ENCODE data around the gene PSORS1C2.

PSORS1C2 gene

DNA sequence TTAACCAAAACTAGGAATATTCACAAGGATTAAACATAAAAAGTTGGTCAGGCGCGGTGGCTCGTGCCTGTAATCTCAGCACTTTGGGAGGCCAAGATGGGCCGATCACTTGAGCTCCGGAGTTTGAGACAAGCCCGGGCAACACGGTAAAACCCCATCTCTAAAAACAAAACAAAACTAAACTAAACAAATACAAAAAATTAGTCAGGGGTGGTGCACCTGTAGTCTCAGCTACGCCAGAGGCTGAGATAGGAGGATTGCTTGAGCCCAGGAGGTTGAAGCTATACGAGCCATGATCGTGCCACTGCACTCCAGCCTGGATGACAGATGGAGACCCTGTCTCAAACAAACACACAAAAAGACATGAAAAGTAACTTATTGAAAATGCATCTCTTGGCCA lies 3.2 kb downstream of the PSORS1C2 start:
- no peak for DNase-seq

DNA sequence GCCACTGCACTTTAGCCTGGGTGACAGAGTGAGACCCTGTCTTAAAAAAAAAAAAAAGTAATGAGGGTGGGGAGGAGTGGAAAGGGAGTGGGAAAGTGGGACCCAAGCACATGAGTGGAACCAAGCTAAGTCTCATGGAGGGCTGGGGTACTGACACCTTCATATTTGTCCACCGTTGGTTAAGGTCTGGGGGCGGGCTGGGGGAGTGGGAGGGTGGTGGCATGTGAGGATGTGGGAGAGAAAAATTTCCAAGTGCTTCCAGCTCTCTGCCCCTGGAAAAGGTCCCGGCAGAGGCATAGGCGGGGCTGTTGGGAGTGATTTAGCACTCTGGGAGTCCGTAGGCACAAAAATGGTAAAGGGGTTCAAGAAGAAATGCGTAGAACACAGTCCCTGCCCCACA lies 6.1 kb downstream of the PSORS1C2 start:
- no peak for DNase-seq

- no peak for DNase-seq
These were observed 7.3 kb downstream of the PSORS1C2 start for GRCh38 chr6:31131595-31131994.

DNA sequence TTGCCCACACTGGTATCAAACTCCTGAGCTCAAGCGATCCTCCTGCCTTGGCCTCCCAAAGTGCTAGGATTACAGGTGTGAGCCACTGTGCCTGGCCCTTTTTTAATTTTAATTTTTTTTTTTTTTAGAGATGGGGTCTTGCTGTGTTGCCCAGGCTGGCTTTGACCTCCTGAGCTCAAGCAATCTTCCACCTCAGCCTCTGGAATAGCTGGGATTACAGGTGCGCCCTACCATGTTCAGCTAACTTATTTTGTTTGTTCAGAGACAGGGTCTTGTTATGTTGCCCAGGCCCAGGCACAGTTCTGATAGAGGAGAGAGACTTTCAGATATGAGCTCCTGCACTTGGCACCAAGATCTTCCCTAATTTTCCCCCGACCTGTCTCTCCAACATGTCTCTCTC lies 8.1 kb downstream of the PSORS1C2 start:
- DNase-seq: no peak

DNA sequence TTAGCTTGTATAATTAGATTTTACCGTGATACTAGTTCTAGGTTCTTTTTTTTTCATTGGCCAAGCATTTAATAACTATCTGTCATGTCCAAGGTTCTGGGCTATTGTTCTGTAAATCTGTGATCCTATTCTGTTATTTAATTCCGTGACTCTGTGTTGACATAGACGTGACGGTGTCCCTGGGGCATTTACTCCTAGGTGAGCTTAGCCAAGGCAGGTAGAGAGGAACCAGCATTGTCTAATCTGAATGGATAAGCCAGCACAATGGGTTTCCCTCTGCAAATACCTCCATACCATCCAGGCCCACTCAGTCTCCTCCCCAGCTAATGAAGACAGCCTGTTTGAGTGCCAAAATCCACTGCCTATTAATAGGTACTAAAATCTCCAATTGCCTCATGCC lies 9.7 kb downstream of the PSORS1C2 start:
- no peak for DNase-seq

- DNase-seq: peak; percentile 59
These were observed 10.7 kb downstream of the PSORS1C2 start for GRCh38 chr6:31128093-31128676.

GRCh38 chr6:31126396-31127175 lies 12.3 kb downstream of the PSORS1C2 start:
- DNase-seq: no peak

DNA sequence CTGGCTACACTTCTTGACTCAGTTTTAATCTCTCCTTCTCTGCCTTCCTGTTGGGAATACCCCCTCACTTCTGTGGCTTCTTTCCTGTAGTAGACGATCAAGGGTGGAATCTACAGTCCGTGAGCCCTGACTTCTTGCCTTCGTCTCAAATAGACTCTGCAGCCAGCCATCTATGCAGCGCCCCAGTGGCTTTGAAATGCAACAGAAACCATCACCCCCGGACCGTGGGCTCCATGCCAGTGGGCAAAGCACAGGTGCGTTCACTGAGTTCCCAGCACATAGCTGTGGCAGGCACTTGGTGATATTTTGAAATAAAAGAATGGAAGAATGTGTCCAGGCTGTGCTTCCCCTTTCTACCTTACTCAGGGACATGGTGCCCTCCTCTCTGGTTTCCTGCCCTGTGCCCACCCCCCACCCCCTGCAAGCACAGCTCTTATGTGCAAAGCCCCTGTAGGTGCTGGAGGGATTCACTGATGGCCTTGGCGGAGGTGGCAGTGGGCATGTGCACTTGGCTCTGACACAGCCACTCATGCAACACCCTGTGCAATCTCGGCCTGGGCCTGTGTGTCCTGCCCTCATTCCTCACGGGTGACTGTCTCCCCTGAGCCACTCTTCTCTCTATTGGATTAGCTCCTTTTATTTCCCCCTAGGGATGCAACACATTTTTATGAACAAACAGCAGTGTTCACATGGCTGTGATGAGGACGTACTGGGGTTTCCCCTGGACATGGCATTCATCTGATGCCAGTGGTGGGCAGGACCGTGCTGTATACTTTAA lies 13.1 kb downstream of the PSORS1C2 start:
- DNase-seq: no peak

- DNase-seq: no peak
These were observed 13.7 kb downstream of the PSORS1C2 start for GRCh38 chr6:31125162-31125561.

DNA sequence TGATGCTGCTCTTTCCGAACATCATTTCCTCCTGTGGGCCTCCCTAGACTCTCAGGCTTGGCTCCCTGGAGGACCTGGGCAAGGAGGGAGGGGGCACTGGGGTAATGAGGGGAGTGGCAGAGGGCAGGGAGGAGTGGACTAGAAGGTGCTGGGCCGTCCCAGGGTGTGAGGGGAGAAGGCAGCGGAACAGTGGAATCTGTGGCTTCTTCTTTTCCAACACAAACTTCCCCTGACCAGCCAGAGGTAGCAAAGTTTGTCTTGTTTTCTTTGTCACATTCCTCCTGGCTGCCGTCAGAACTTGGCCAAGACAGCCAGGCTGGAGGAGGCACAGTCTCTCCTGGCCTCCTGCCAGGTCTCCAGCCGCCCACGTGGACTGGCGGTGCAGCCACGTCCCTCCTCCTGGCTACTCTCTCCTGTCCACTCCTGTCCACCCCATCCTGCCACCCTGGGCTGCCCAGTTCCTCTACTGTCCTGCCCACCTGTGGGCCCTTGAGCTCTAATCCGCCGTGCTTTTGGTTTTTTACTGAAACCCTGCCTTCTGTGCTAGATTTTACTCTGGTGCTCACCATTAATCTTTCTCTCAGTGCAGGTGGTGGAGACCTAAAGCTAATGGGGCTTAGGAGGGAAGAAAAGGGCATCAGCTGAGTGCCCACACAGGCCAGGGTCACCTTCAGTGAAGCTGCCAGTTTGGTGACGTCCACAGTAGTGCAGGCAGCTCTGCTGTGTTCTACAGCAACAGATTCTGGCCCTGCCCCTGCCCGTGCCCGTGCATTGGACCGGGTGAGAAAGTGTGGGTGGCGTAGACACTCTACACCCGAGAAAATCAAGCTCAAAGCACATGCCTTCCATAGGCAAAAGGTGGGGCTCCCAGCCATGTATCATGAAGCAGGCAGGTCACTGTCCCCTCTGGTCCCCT lies 15.8 kb downstream of the PSORS1C2 start:
- no peak for DNase-seq

DNA sequence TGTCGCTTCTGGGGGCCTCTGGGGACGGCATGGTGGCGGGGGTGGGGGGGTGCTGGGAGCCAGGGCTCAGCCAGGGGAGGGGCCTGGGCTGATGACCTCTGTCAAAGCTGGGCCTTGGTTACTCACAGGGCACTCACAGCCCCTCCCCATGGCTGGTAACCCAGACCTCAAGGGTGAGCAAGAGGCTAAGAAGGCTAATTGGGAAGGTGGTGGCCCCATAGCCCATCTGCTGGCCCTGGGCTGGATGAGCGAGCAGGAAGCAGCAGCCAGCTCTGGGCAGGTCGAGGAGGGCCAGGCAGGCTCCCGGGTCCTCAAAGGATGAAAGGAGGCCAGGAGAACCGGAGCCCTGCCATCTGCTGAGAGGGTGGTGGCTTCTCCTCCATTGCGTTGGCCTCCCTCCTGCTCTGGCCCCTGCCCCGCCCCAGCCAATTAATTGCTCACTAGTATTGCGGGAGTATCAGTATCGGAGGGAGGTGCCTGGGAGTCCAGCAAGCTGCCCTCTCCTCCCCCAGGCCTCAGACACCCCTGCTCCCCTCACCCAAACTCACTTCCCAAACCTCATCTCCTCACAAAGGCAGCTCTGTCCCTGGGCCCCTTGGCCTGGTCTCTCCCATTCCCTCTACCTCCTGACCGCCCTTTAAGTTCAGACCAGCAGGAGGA lies 17.6 kb downstream of the PSORS1C2 start:
- DNase-seq: no peak

DNA sequence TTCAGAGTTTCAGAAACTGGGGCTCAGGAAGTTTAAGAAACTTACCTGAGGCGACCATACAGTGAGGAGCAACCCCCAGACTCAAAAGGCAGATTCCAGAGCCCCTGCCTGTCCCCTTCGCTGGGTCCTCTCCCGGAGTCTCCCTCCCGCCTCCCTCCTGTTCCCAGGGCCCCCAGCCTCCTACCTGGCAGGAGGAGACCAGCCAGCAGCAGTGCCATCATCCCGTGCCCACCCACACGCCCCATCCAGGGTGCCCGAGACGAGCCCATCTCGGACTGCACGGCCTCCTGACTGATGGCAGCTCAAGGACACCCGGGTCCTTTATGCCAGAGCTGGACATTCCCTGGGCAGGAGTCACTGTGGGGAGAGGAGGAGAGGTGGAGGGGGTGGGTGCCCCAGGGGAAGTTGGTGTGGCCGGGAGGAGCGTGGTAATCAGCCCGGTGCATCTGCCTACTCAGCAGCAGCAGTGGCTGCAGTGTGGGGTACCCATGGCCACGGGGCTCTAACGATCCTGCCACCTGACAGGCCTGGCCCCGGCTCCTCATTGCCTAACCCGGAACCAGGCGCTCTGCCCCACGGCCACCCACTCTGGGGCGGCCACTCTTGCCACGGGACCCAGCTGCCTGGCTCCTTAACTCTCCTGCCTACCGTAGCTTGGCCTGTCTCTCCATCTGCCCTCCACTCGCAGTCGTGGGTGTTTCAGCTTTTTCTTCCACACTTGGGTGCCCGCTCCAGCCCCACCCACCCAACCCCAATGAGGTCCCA lies 18.5 kb downstream of the PSORS1C2 start, which contains the start of gene CDSN:
CDSN (minus strand) TSS at position 296 of the 765 bp plus-strand sequence; CDS start at position 269, 27 bp downstream.
- no peak for DNase-seq

GRCh38 chr6:31118178-31118577 lies 20.7 kb downstream of the PSORS1C2 start:
- no peak for DNase-seq

DNA sequence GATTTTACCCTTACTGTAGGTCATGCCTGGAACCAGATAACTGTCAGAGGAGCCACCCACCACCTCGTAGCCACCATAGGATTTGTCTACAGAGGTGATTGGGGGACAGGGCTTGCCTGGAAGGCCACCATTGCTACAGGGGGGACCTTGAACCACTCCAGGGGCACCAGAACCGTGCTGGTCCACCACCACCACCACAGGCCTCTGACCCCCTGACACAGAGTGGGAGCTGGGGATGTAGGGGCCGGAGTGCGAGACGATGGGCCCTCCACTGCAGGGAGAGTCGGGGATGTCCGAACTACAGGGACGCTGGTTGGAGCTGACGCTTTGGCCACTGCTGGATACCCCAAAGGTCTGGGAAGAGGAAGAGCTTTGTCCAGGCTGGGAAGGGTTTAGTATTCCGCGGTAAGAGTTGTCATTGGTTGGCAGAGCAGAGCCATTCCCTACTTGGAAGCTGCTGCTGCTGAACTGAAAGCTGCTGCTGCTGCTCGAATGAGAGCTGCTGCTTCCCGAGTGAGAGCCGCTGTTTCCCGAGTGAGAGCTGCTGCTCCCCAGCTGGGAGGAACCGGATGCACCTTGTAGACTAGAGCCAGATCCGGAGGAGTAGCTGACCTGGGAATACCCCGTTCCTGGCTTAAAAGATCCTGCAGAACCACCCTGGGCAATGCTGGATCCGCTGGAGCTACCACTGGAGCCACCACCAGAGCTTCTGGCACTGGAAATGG lies 22.0 kb downstream of the PSORS1C2 start:
- no peak for DNase-seq

- DNase-seq: no peak
These were observed 22.8 kb downstream of the PSORS1C2 start for GRCh38 chr6:31115941-31116560.

DNA sequence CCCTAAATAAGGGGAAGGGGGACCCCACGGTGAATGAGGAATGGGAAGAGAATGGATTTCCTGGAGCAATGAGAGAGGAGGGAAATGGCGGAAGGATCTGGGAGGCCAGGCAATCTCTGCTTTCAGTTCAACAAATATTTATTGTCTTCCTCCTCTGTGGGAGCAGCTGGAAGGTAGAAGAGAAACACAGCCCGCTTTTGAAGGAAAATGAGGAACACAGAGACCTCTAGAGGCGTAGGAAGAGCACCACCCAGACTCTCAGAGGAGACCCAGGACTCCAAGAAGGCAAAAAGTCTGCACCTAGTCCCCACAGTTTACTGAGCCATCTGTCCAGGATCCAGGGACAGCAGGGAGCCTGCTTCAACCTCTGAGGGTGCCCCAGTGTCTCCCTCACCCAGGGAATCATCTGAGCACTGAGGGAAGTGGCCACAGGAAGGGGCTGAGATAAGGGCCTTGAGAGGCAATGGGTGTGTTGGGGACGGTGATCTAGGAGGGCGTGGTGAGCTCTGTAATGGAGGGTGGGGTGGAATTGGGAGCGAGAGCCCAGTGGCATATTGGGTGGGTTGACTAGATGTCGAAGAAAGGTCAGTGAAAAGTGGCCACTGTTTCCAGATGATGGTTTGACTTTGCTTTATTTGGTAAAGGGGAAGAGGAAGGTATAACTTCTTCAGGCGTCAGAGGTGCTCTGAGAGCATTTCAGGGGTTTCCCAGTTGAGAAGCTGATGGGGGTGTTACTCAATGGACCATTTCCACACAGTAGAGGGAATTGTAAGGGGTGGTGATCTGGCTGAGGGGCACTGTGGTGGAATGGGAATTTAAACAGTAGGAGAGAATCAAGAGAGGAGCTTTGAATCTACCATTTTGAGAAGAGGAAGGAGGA lies 23.7 kb downstream of the PSORS1C2 start:
- DNase-seq: no peak

DNA sequence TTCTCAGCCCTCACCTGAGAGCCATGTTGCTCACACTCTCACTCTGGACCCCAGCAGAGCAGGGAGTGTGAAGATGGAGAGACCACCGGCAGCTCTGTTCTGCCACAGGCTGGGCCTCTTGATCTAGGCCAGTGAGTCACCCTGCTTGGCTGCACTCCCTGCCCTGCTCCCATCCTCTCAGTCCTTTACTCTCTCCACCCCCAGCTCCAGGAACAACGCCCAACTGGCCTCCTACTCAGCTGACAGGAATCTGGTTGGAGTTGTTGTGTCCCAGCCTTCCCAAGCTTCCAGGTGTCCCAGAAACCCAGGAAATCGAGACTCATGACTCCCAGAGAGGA lies 24.4 kb downstream of the PSORS1C2 start, which contains the start of gene PSORS1C1:
PSORS1C1 (plus strand) TSS at position 260 of the 338 bp plus-strand sequence. CDS start 14,833 bp downstream, outside the sequence.
- no peak for DNase-seq

DNA sequence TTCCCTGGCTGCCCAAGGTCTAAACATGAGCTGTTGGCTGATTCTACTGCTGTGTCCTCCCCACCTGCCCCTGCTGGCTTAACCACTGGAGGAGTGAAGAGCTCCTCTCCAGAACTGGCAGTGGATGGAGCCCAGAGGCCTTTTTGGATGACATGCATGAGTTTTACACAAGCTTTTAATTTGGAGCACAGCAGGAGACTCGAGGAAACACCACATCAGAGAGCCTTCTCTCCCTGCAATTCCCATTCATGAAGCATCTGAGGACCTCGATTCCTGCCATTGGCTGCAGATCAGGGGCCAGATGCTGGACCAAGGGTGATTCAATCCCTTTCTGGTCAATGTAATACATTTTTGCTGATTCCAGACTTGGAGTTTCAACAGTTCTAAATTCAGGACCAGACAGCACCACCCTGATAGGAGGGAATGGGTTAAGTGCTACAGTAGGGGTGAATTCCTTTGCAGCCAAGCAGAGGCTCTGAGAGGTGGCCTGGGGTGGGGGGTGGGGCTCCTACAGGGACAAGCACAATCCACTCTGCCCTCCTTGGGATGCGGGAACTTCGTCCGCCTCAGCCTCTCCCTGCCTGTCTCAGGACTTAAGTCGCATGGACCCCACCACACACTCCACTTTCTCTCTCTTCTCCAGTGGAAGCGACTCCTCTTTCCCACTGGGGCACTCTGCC lies 24.9 kb downstream of the PSORS1C2 start:
- DNase-seq: no peak
